Urothelium cell line (cell line): ENCODE measurements around the gene DROSHA.
"Not testable (repeated sequence)": the region's sequence is repeated elsewhere in the genome, so short reads cannot be mapped to it uniquely, and the experiment has no call there.

ENCODE experiments used
- DNase-seq: peaks from one replicate; pipeline ENCODE4 v3.0.0; 2011; ENCODE audit warnings: low spot score, mixed read lengths
- FAIRE-seq: peaks from 2 replicates; lab custom pipeline; 2011; peaks lifted over from hg19 to GRCh38; lab: Jason Lieb, UNC

Gene DROSHA

GRCh38 chr5:31531888-31532547 is at the start of gene DROSHA, which contains the start of gene C5orf22:
DROSHA (minus strand) TSS chr5:31532093; CDS start chr5:31529059, 3,034 bp downstream.
C5orf22 (plus strand) TSS chr5:31532301; CDS start chr5:31532393, 92 bp downstream.
- DNase-seq (peak; percentile 97), FAIRE-seq (no peak)

DNA sequence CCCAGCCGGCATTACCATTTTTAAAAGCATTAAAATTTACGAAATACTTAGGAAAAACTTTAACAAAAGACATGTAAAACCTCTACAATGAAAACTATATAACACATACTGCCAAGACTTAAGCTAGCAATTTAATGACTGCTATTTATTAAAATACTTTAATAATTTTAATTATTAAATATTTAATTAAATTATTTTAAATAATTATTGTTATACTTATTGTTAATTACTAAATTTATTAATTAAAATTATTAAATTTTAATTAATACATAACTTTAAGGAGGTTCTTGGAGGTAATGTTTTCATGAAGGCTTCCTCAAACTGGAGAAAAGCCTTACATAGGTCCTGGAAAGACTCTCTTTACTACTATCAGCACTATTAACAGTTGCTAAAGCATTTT is 47.7 kb upstream of the DROSHA start:
- no peak for FAIRE-seq
- no peak for DNase-seq

- FAIRE-seq = no peak
- no peak for DNase-seq
Observed at GRCh38 chr5:31577438-31577837, 45.5 kb upstream of the DROSHA start.

GRCh38 chr5:31574772-31575171 is 42.9 kb upstream of the DROSHA start:
- DNase-seq = no peak
- no peak for FAIRE-seq

- DNase-seq = no peak
- FAIRE-seq = no peak
Observed at GRCh38 chr5:31573494-31574142, 41.7 kb upstream of the DROSHA start.

- FAIRE-seq (no peak), DNase-seq (no peak)
Observed at GRCh38 chr5:31569068-31569467, 37.2 kb upstream of the DROSHA start.

- DNase-seq (no peak), FAIRE-seq (no peak)
Observed at GRCh38 chr5:31568302-31568835, 36.5 kb upstream of the DROSHA start.

GRCh38 chr5:31566362-31566761 is 34.5 kb upstream of the DROSHA start:
- not testable (repeated sequence) for DNase-seq, FAIRE-seq

DNA sequence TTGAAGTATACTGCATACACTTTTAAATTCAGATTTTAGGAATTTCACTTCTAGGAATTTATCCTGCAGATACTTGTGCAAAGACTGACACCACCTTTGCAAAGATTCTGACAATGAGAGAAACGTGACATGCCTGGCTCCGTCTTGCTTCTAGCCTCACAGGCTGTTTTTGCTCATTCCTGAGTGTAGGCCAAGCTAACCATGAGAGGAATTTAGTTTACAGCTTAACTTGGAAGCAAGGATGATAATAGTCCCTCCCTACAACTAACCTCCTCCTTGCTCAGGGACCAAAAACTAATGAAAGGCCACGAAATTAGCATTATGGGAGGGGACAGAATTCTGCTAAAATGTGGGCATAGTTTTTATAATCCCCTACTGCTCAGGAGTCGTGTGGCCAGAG is 31.3 kb upstream of the DROSHA start:
- DNase-seq (no peak), FAIRE-seq (no peak)

DNA sequence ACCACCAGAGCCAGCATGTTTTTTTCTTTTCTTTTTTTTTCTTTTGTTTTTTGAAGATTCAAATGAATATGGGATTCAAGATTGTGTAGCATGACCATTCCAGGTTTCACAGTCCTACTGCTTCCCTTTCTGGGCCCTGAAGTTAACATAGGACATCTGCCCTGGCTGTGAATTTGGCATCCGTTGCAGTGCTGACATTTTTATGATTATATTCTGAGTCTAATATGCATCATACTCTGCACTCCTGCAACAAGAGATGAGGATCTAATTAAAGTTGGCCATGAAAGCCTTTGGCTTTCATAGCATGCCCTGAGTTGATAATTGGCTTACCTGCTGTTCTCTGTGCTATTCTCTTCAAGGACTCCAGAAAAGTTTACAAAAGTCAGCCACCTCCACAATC is 30.1 kb upstream of the DROSHA start:
- DNase-seq = no peak

GRCh38 chr5:31559942-31560341 is 28.0 kb upstream of the DROSHA start:
- no peak for FAIRE-seq
- no peak for DNase-seq

More for the DNA sequence above, 30.1 kb upstream of the DROSHA start:
- no peak for FAIRE-seq

- FAIRE-seq (no peak), DNase-seq (no peak)
Observed at GRCh38 chr5:31556461-31556860, 24.6 kb upstream of the DROSHA start.

- FAIRE-seq = no peak
- DNase-seq = no peak
Observed at GRCh38 chr5:31554552-31554951, 22.7 kb upstream of the DROSHA start.

GRCh38 chr5:31553863-31554262 is 22.0 kb upstream of the DROSHA start:
- no peak for FAIRE-seq
- no peak for DNase-seq

- FAIRE-seq = no peak
- no peak for DNase-seq
Observed at GRCh38 chr5:31551878-31552277, 20.0 kb upstream of the DROSHA start.

DNA sequence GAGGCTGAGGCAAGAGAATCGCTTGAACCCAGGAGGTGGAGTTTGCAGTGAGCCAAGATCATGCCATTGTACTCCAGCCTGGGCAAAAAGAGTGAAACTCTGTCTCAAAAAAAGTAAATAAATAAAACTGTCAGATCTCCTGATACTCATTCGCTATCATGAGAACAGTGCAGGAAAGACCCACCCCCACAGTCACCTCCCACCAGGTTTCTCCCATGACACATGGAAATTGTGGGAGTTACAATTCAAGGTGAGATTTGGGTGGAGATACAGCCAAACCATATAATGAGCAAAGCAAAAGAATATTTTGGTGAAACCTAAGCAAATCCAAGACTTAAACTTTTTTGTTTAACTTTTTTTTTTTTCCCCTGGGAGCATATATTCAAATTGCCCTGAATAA is 17.2 kb upstream of the DROSHA start:
- not testable (repeated sequence) for FAIRE-seq

GRCh38 chr5:31537851-31538250 is 6.0 kb upstream of the DROSHA start:
- DNase-seq (no peak), FAIRE-seq (no peak)

More for the DNA sequence above, 17.2 kb upstream of the DROSHA start:
- not testable (repeated sequence) for DNase-seq

GRCh38 chr5:31537349-31537748 is 5.5 kb upstream of the DROSHA start:
- FAIRE-seq (no peak), DNase-seq (no peak)

DNA sequence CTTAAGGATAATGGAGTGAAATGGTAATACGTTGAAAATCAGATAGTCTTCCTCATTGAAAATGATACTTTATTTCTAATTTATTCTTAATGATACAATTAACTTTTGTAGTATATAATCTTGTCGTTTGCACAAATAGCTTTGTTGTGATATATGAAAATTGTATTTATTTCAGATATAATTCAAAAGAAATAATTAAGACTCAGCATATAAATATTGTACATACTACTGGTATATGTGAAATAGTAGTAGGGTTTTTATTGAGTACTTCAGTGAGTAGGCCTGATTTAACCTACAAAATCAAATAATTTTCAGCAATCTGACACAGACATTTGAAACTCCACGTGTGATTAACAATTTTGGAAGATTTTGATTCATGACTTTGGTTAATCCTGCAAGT is 5.0 kb upstream of the DROSHA start:
- DNase-seq (no peak), FAIRE-seq (no peak)

GRCh38 chr5:31534527-31535046 is 2.7 kb upstream of the DROSHA start:
- FAIRE-seq (no peak), DNase-seq (no peak)

DNA sequence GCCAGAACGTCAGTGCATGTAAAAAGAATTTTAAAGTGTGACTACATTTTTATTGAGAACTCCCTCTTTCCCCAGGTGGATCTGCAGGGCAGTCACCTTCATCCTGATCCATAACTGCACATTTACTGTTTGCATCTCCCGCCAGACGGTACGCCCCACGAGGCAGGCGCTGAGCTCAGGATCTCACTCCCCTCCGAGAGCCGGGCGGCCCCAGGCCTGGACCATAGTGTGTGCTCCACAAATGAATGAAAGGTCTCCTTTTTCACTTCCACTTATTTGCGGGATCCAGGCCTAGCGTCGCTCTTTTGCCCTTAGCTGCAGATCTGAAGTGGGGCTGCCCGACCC is 378 bp downstream of the DROSHA start:
- FAIRE-seq (no peak), DNase-seq (peak; percentile 37)
